H1 (cell line): ENCODE data around the gene ITSN1. TPM values are rescaled to one million over a fixed set of nuclear protein-coding genes. Genes with fewer than 3 reads are reported as not detected.

Source experiments
- CTCF ChIA-PET: fragments of 300-600 bp; sonication (Branson Sonifier 250); formaldehyde crosslinking; loops from one replicate; lab custom pipeline; 2021; ENCODE audit not compliant: partially characterized antibody; lab: Charles Lee
- POLR2A ChIA-PET: fragments of 300-600 bp; sonication (Branson Sonifier 250); formaldehyde crosslinking; loops from one replicate; lab custom pipeline; 2021; ENCODE audit warnings: inconsistent platforms; ENCODE audit not compliant: partially characterized antibody; lab: Charles Lee
- DNase-seq, 2 experiments: peaks; one replicate each; pipeline versions ENCODE4 v3.0.0 to v3.0.0-alpha.2; 2010 to 2022; ENCODE audit warnings: low spot score in 2 of 2, low read depth in 1 of 2, mixed read lengths in 1 of 2
- FAIRE-seq: peaks from 2 replicates; lab custom pipeline; 2011; peaks lifted over from hg19 to GRCh38; lab: Jason Lieb, UNC
- H2AFZ ChIP-seq: 2 replicates; pipeline ENCODE4 v1.8.1; 2012; ENCODE audit warnings: low read length, inconsistent platforms
- H2AK5ac ChIP-seq: 2 replicates; pipeline ENCODE4 v1.6.1; 2013; ENCODE audit warnings: low read depth, low read length
- H2BK120ac ChIP-seq: replicated peaks from 2 replicates; pipeline ENCODE3; 2013; ENCODE audit warnings: low read depth, low read length, inconsistent platforms
- H2BK12ac ChIP-seq: 2 replicates; pipeline ENCODE4 v1.6.1; 2013; ENCODE audit warnings: low read depth, low read length
- H2BK15ac ChIP-seq: 2 replicates; pipeline ENCODE4 v1.6.1; 2013; ENCODE audit warnings: low read length
- H2BK20ac ChIP-seq: 2 replicates; pipeline ENCODE4 v1.6.1; 2013; ENCODE audit warnings: low read length
- H2BK5ac ChIP-seq: 2 replicates; pipeline ENCODE4 v1.6.1; 2013; ENCODE audit warnings: low read depth, low read length
- H3K14ac ChIP-seq: 2 replicates; pipeline ENCODE4 v1.6.1; 2013; ENCODE audit warnings: inconsistent platforms; ENCODE audit not compliant: insufficient read length
- H3K18ac ChIP-seq: 2 replicates; pipeline ENCODE4 v1.6.1; 2013; ENCODE audit warnings: low read length; ENCODE audit errors: extremely low read depth
- H3K23ac ChIP-seq: 2 replicates; pipeline ENCODE4 v1.6.1; 2013; ENCODE audit warnings: inconsistent platforms; ENCODE audit not compliant: insufficient read length
- H3K23me2 ChIP-seq: 2 replicates; pipeline ENCODE4 v1.6.1; 2013; ENCODE audit warnings: low read depth, low read length
- H3K27ac ChIP-seq: 2 replicates; pipeline ENCODE4 v1.6.1; 2011; ENCODE audit warnings: low read depth, low read length, inconsistent platforms
- H3K27me3 ChIP-seq, 4 experiments: replicated peaks in 1 of 4; 1 replicate in 1 of 4; 2 replicates in 3 of 4; pipeline versions ENCODE4 v1.6.1 to v1.8.1; 2011 to 2013; ENCODE audit warnings: low read length in 3 of 4, mild to moderate bottlenecking in 3 of 4, inconsistent platforms in 2 of 4, mixed read lengths in 2 of 4, moderate library complexity in 1 of 4; ENCODE audit not compliant: control insufficient read depth in 3 of 4, insufficient read depth in 3 of 4; ENCODE audit errors: extremely low read depth in 1 of 4
- H3K36me3 ChIP-seq, 4 experiments: 2 replicates each; pipeline versions ENCODE4 v1.6.1 to v1.8.1; 2011 to 2013; ENCODE audit warnings: mild to moderate bottlenecking in 4 of 4, low read length in 3 of 4, moderate library complexity in 2 of 4, control low read depth in 1 of 4, inconsistent platforms in 1 of 4; ENCODE audit not compliant: insufficient read depth in 4 of 4, control insufficient read depth in 2 of 4
- H3K4ac ChIP-seq: replicated peaks from 2 replicates; pipeline ENCODE3; 2013; ENCODE audit warnings: low read length, low read depth, mixed read lengths, inconsistent platforms; ENCODE audit not compliant: insufficient read length
- H3K4me1 ChIP-seq, 4 experiments: replicated peaks in 1 of 4; 1 replicate in 1 of 4; 2 replicates in 3 of 4; pipeline versions ENCODE4 v1.6.1 to v1.8.1; 2011 to 2013; ENCODE audit warnings: low read length in 3 of 4, inconsistent platforms in 2 of 4, mixed read lengths in 1 of 4; ENCODE audit not compliant: insufficient read depth in 4 of 4, control insufficient read depth in 3 of 4
- H3K4me2 ChIP-seq, 2 experiments: 2 replicates each; pipeline versions ENCODE4 v1.6.1 to v1.8.1; 2011 to 2013; ENCODE audit warnings: low read depth in 2 of 2, low read length in 2 of 2, control low read depth in 1 of 2, inconsistent platforms in 1 of 2, mild to moderate bottlenecking in 1 of 2; ENCODE audit not compliant: insufficient read depth in 1 of 2
- H3K4me3 ChIP-seq, 4 experiments: fragments of 200-600, 300-600 bp in 1 of 4; sonication (generic), shearing (Covaris generic), sonication (Bioruptor Twin) in 1 of 4; 2 replicates each; pipeline versions ENCODE4 v1.5.1 to v1.8.1; 2011 to 2016; ENCODE audit warnings: low read length in 4 of 4, low read depth in 3 of 4, control low read depth in 2 of 4, inconsistent platforms in 2 of 4, mild to moderate bottlenecking in 2 of 4, mixed read lengths in 1 of 4, moderate library complexity in 1 of 4; ENCODE audit not compliant: insufficient read depth in 2 of 4; ENCODE audit errors: extremely low read depth in 1 of 4
- H3K56ac ChIP-seq: replicated peaks from 2 replicates; pipeline ENCODE3; 2013; ENCODE audit warnings: low read depth, mild to moderate bottlenecking, mixed read lengths, low read length, inconsistent platforms; ENCODE audit not compliant: insufficient read length
- H3K79me1 ChIP-seq: 2 replicates; pipeline ENCODE4 v1.6.1; 2013; ENCODE audit warnings: low read depth, low read length, control low read depth
- H3K79me2 ChIP-seq, 2 experiments: 2 replicates each; pipeline versions ENCODE4 v1.6.1 to v1.8.1; 2012 to 2013; ENCODE audit warnings: low read length in 2 of 2, mild to moderate bottlenecking in 2 of 2, inconsistent platforms in 1 of 2; ENCODE audit not compliant: insufficient read depth in 2 of 2, control insufficient read depth in 1 of 2
- H3K9ac ChIP-seq, 4 experiments: replicated peaks in 1 of 4; 1 replicate in 1 of 4; 2 replicates in 3 of 4; pipeline versions ENCODE4 v1.6.1 to v1.8.1; 2011 to 2013; ENCODE audit warnings: low read depth in 3 of 4, low read length in 3 of 4, control low read depth in 2 of 4, mild to moderate bottlenecking in 2 of 4, moderate library complexity in 2 of 4, inconsistent platforms in 1 of 4; ENCODE audit errors: extremely low read depth in 1 of 4
- H3K9me3 ChIP-seq, 2 experiments: 2 replicates each; pipeline versions ENCODE4 v1.6.1 to v1.8.1; 2012 to 2013; ENCODE audit warnings: mild to moderate bottlenecking in 2 of 2, moderate library complexity in 2 of 2, control low read depth in 1 of 2, inconsistent platforms in 1 of 2, low read depth in 1 of 2, low read length in 1 of 2, mixed read lengths in 1 of 2; ENCODE audit not compliant: insufficient read depth in 2 of 2
- H4K20me1 ChIP-seq, 2 experiments: replicated peaks in 1 of 2; 2 replicates each; pipeline versions ENCODE3 to v1.8.1; 2011 to 2013; ENCODE audit warnings: inconsistent platforms in 2 of 2, low read length in 2 of 2, mild to moderate bottlenecking in 1 of 2; ENCODE audit not compliant: insufficient read depth in 2 of 2, control insufficient read depth in 1 of 2
- H4K5ac ChIP-seq: 2 replicates; pipeline ENCODE4 v1.6.1; 2013; ENCODE audit warnings: low read length, low read depth, mixed read lengths, inconsistent platforms; ENCODE audit not compliant: insufficient read length
- H4K8ac ChIP-seq: 2 replicates; pipeline ENCODE4 v1.8.0; 2013; ENCODE audit warnings: mild to moderate bottlenecking, moderate library complexity, low read length, inconsistent platforms; ENCODE audit not compliant: insufficient read depth; ENCODE audit errors: extremely low read depth
- H4K91ac ChIP-seq: replicated peaks from 2 replicates; pipeline ENCODE3; 2013; ENCODE audit warnings: low read length, mixed read lengths, inconsistent platforms; ENCODE audit not compliant: insufficient read length
- BRCA1 ChIP-seq: IDR thresholded peaks from 2 replicates; pipeline ENCODE4 v1.6.1; 2012; ENCODE audit warnings: low read depth, low read length, improper control_type of control experiment
- EGR1 ChIP-seq: IDR thresholded peaks from 2 replicates; pipeline ENCODE4 v1.6.1; 2011; ENCODE audit warnings: low read depth, low read length, borderline replicate concordance
- EP300 ChIP-seq, 2 experiments: IDR thresholded peaks; 1 replicate in 1 of 2; 2 replicates in 1 of 2; pipeline ENCODE4 v1.6.1; 2011 to 2012; ENCODE audit warnings: low read depth in 2 of 2, low read length in 2 of 2, mild to moderate bottlenecking in 2 of 2, borderline replicate concordance in 1 of 2, inconsistent platforms in 1 of 2, moderate library complexity in 1 of 2
- KDM1A ChIP-seq: fragments of 200-600, 300-600 bp; sonication (generic); IDR thresholded peaks from 2 replicates; pipeline ENCODE4 v1.7.1; 2016; ENCODE audit warnings: mild to moderate bottlenecking, low read length, borderline replicate concordance
- KDM4A ChIP-seq: IDR thresholded peaks from one replicate; pipeline ENCODE4 v1.7.1; 2012; ENCODE audit warnings: low read depth, mild to moderate bottlenecking, moderate library complexity, low read length, inconsistent platforms; ENCODE audit not compliant: severe bottlenecking
- NANOG ChIP-seq: IDR thresholded peaks from 2 replicates; pipeline ENCODE4 v1.6.1; 2011; ENCODE audit warnings: low read length, low read depth, mild to moderate bottlenecking, inconsistent platforms; ENCODE audit not compliant: insufficient read depth, poor library complexity, severe bottlenecking
- PHF8 ChIP-seq: fragments of 200-600 bp; sonication (generic); conservative IDR thresholded peaks from 2 replicates; pipeline ENCODE4 v1.7.1; 2012; ENCODE audit warnings: low read depth, mild to moderate bottlenecking, inconsistent platforms, low read length, moderate library complexity
- RAD21 ChIP-seq, 2 experiments: IDR thresholded peaks in 1 of 2; conservative IDR thresholded peaks in 1 of 2; 2 replicates each; pipeline ENCODE4 v1.6.1; 2011; ENCODE audit warnings: low read depth in 2 of 2, low read length in 2 of 2, improper control_type of control experiment in 1 of 2, inconsistent platforms in 1 of 2, mild to moderate bottlenecking in 1 of 2, moderate library complexity in 1 of 2
- SAP30 ChIP-seq: fragments of 300-600 bp; sonication (generic); IDR thresholded peaks from 2 replicates; pipeline ENCODE4 v1.7.1; 2012; ENCODE audit warnings: low read length, moderate library complexity, mild to moderate bottlenecking, inconsistent platforms; ENCODE audit not compliant: insufficient read depth, insufficient replicate concordance
- SIX5 ChIP-seq: IDR thresholded peaks from 2 replicates; pipeline ENCODE4 v1.6.1; 2011; ENCODE audit warnings: mild to moderate bottlenecking, low read depth, low read length
- TCF12 ChIP-seq: IDR thresholded peaks from 2 replicates; pipeline ENCODE4 v1.6.1; 2011; ENCODE audit warnings: low read depth, mild to moderate bottlenecking, low read length
- TEAD4 ChIP-seq: IDR thresholded peaks from 2 replicates; pipeline ENCODE4 v1.6.1; 2012; ENCODE audit warnings: low read depth, low read length, inconsistent platforms, mixed read lengths
- WGBS, 2 experiments: shearing (Covaris generic) in 1 of 2; methylation state at CpG; one replicate each; pipeline versions ENCODE4 v1.1.6 to v1.1.7; 2013 to 2015; ENCODE audit warnings: low lambda C conversion rate in 2 of 2, mixed read lengths in 2 of 2, inconsistent platforms in 1 of 2, low coverage in 1 of 2, missing lambda C conversion rate in 1 of 2; ENCODE audit not compliant: insufficient replicate concordance in 2 of 2, insufficient coverage in 1 of 2, insufficient read length in 1 of 2; ENCODE audit errors: extremely low coverage in 1 of 2, missing lambda C conversion rate in 1 of 2; 5-methylcytosine and 5-hydroxymethylcytosine counted together
- polyA plus RNA-seq, 7 experiments: library from polyadenylated mRNA; depleted of rRNA in 3 of 7; stranded (reverse) in 5 of 7; unstranded in 2 of 7; fragments of >200 nt in 5 of 7; fragments of 200-250 nt in 2 of 7; gene quantifications; 1 replicate in 5 of 7; 2 replicates in 1 of 7; 4 replicates in 1 of 7; pipeline versions ENCODE4 v1.2.1 to v1.2.3, GENCODE V29; 2011 to 2013; ENCODE audit warnings: missing spikeins in 2 of 7, mixed read lengths in 2 of 7
- total RNA-seq: library from RNA; stranded (reverse); fragmentation: NEBNext Ultra II Directional; extraction: Animal tissue kit (Norgen Biotek cat#: 25700); gene quantifications from 2 replicates; pipeline ENCODE4 v1.2.1, GENCODE V29; 2021
- TF ChIP-seq, protein P1 (sequence below): IDR thresholded peaks from 2 replicates; pipeline ENCODE4 v1.6.1; 2012; ENCODE audit warnings: inconsistent platforms

ITSN1 gene
- total and polyA plus RNA-seq, 2 of the 8 experiments (the other 6 are each of a cell fraction or from before 2014, with no cell fraction given) = 60.8 to 78.1 TPM

DNA sequence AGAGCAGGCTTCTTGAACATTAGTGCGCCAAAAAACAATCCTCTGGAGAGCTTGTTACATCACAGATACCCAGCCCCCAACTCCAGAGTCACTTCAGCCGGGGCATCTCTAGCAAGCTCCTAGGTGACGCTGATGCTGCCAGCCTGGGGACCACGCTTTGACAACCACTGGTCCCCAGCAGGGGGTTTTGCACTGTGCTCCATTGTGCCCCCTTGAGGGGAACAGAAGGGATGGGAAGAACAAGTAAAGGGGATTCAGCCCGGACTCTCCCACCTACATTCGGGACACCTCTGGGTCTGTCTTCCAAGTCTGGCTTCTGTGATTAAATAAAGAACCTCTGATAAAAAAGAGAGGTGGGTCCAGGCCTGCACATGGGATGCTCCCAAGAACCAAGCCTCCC lies 212.9 kb downstream of the ITSN1 start:
- H4K8ac ChIP-seq = no peak overlapping the region; the same call in 1 of the 2 replicates
- H3K4me3 ChIP-seq = no peak overlapping the region
- H3K4me1 ChIP-seq = peaks cover 0 to 16% (median 13%) of the 10 kb centered on the region in 4 experiments; a peak in 5 of 7 replicates
- H3K79me2 ChIP-seq = no peaks in the 10 kb centered on the region
- H3K23ac ChIP-seq = no peak overlapping the region
- H3K4me2 ChIP-seq = no peak overlapping the region
- no peak overlapping the region for H2BK120ac ChIP-seq
- no peak overlapping the region for H4K5ac ChIP-seq
- no peaks in the 10 kb centered on the region; the same call in 1 of the 2 replicates for H3K79me1 ChIP-seq
- H4K20me1 ChIP-seq = no peaks in the 10 kb centered on the region
- FAIRE-seq (no peak), DNase-seq (peak in 1 of 2 experiments; percentile 68)
- no peaks in the 10 kb centered on the region for H3K23me2 ChIP-seq
- H3K56ac ChIP-seq = no peak overlapping the region
- WGBS, 2 experiments = 90% methylated on average over 6 of the region's 6 CpGs; no CpG with 5 or more reads in 1 of the 2 experiments
- no peak overlapping the region for H2AFZ ChIP-seq
- H3K4ac ChIP-seq = no peak overlapping the region
- H3K27me3 ChIP-seq = no peaks in the 10 kb centered on the region; a peak in 1 of 7 replicates
- no peak overlapping the region for H4K91ac ChIP-seq
- no peaks in the 10 kb centered on the region for H3K36me3 ChIP-seq
- H3K18ac ChIP-seq = no peak overlapping the region
- no peak overlapping the region for H2BK15ac ChIP-seq
- no peak overlapping the region for H3K27ac ChIP-seq
- H2BK5ac ChIP-seq = no peak overlapping the region
- CTCF ChIA-PET = interaction anchor here (0.7 to 3.7 kb wide), 18 partner anchors 8 to 206 kb away, joined by 3 to 25 read pairs (median 3); no protein-coding TSS in a partner anchor
- no peak overlapping the region for H3K9ac ChIP-seq
- H2AK5ac ChIP-seq = no peak overlapping the region
- H3K9me3 ChIP-seq = no peaks in the 10 kb centered on the region
- no peak overlapping the region for H3K14ac ChIP-seq
- H2BK20ac ChIP-seq = no peak overlapping the region
- no peak overlapping the region for H2BK12ac ChIP-seq
- POLR2A ChIA-PET = interaction anchor here (1.0 kb wide), 1 partner anchor 12 kb away, joined by 3 read pairs; no protein-coding TSS in a partner anchor
- TF ChIP-seq SAP30 (no peak), KDM1A (no peak), NANOG (no peak), RAD21 (IDR thresholded peaks at IDR 0.05 in 1 of 2, conservative IDR thresholded peaks at IDR 0.05 in 1 of 2; ENCODE audit: low read depth in 2 of 2, low read length in 2 of 2) (peak in 1 of 2 experiments; percentile 32; a peak in 1 of 4 replicates), TCF12 (no peak), SIX5 (no peak), PHF8 (no peak), EGR1 (no peak), EP300 (IDR thresholded peaks at IDR 0.05; ENCODE audit: borderline replicate concordance in 1 of 2, low read depth in 2 of 2, low read length in 2 of 2) (no peak), KDM4A (no peak), TEAD4 (no peak), BRCA1 (no peak)
- TF ChIP-seq, protein P1, sequence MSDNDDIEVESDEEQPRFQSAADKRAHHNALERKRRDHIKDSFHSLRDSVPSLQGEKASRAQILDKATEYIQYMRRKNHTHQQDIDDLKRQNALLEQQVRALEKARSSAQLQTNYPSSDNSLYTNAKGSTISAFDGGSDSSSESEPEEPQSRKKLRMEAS = no peak
